Astrocyte (in vitro differentiated cells and primary cell): ENCODE data around the gene MUC21.

Source experiments
- EZH2 ChIP-seq: IDR thresholded peaks from 2 replicates; pipeline ENCODE4 v1.6.1; 2012; ENCODE audit warnings: mild to moderate bottlenecking, low read length, inconsistent platforms; ENCODE audit not compliant: insufficient read depth
- TF ChIP-seq, protein P1 (sequence below): IDR thresholded peaks from 2 replicates; pipeline ENCODE4 v1.5.1; 2011; ENCODE audit warnings: low read depth, mild to moderate bottlenecking, inconsistent platforms, low read length, moderate library complexity; ENCODE audit not compliant: insufficient read depth

DNA sequence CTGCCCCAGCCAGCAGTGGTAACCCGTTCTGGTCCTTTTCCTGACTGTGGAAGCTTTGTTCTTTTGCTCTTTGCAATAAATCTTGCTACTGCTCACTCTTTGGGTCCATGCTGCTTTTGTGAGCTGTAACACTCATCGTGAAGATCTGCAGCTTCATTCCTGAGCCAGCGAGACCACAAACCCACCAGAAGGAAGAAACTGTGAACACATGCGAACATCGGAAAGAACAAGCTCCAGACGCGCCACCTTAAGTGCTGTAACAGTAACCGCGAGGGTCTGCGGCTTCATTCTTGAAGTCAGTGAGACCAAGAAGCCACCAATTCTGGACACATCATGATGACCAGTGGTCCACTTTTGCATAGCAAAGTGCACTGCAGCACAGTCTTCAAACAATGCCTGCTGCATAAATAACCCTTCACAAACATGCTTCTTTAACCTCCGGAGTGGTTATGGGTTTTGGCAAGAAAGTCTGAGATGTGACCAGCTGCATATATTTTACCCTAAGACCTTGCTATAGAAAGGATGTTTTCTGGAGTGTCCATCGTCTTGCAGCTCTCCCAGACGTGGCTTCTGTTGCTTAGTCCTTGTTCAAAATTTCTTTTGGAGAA lies 17.9 kb downstream of the MUC21 start:
- TF ChIP-seq, protein P1, sequence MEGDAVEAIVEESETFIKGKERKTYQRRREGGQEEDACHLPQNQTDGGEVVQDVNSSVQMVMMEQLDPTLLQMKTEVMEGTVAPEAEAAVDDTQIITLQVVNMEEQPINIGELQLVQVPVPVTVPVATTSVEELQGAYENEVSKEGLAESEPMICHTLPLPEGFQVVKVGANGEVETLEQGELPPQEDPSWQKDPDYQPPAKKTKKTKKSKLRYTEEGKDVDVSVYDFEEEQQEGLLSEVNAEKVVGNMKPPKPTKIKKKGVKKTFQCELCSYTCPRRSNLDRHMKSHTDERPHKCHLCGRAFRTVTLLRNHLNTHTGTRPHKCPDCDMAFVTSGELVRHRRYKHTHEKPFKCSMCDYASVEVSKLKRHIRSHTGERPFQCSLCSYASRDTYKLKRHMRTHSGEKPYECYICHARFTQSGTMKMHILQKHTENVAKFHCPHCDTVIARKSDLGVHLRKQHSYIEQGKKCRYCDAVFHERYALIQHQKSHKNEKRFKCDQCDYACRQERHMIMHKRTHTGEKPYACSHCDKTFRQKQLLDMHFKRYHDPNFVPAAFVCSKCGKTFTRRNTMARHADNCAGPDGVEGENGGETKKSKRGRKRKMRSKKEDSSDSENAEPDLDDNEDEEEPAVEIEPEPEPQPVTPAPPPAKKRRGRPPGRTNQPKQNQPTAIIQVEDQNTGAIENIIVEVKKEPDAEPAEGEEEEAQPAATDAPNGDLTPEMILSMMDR: no peak
- no peak for TF ChIP-seq EZH2
